ENCODE results near the gene NT5DC4. TPM values are rescaled to one million over a fixed set of nuclear protein-coding genes. Genes with fewer than 3 reads are reported as not detected.

Gene NT5DC4
- total RNA-seq, 1 experiment from 2014 or later, result 0.22 TPM

- POLR2A ChIA-PET, result interaction anchor here (0.7 to 2.1 kb wide), 7 partner anchors 15 to 99 kb away, joined by 3 to 11 read pairs (median 3); partner anchors contain the start of gene SLC20A1
- Histone ChIP-seq H3K79me2 (ENCODE audit: insufficient read depth, low read length) (no peaks in the 10 kb centered on the region), H3K9ac (ENCODE audit: low read length) (peak overlapping the region; percentile 57), H3K4me2 (ENCODE audit: low read length) (peak overlapping the region; percentile 75), H4K20me1 (ENCODE audit: insufficient read depth) (no peaks in the 10 kb centered on the region), H2AFZ (ENCODE audit: low read depth, low read length, poor library complexity, severe bottlenecking) (no peak overlapping the region), H3K9me2 (ENCODE audit: insufficient read depth) (no peaks in the 10 kb centered on the region), H3K9me3 (ENCODE audit: control insufficient read depth in 1 of 2, insufficient read depth in 1 of 2, low read depth in 1 of 2, low read length in 2 of 2) (no peaks in the 10 kb centered on the region), H3K27ac (ENCODE audit: low read depth, low read length) (peak overlapping the region; percentile 37), H3K4me1 (ENCODE audit: control insufficient read depth in 1 of 2, insufficient read depth in 2 of 2, low read length in 2 of 2) (peaks cover 38 to 55% of the 10 kb centered on the region in 2 experiments), H3K4me3 (replicated peaks in 1 of 2; ENCODE audit: low read depth in 1 of 2, low read length in 2 of 2) (no peak overlapping the region), H3K36me3 (ENCODE audit: control insufficient read depth in 1 of 2, insufficient read depth in 2 of 2, low read length in 2 of 2) (no peaks in the 10 kb centered on the region), H3K27me3 (ENCODE audit: insufficient read depth, low read length) (no peaks in the 10 kb centered on the region)
- no peak for DNase-seq (ENCODE audit: low read depth, low spot score)
- BruUV-seq (replicated peaks), result no TSS peak
- RAD21 ChIA-PET (ENCODE audit: low non-redundant PET in 1 of 2, low total read pairs in 2 of 2, uncharacterized antibody in 2 of 2, unreplicated experiment in 2 of 2), result no interaction called here
- CTCF ChIA-PET, result interaction anchor here (0.9 to 1.8 kb wide), 4 partner anchors 13 to 65 kb away, joined by 6 to 14 read pairs (median 8); partner anchors contain the start of gene SLC20A1
- TF ChIP-seq JUND (IDR thresholded peaks at IDR 0.05) (no peak), EZH2 (IDR thresholded peaks at IDR 0.05) (no peak)
- no peak for ATAC-seq
- intact Hi-C loops (cut with micrococcal nuclease), result loop anchor here (1.0 to 2.0 kb wide), 2 partner anchors 45 to 66 kb away; no protein-coding TSS in a partner anchor
Measured at GRCh38 chr2:112691881-112692281, 28.9 kb upstream of the NT5DC4 start.

- Histone ChIP-seq H3K4me3 (replicated peaks in 1 of 2; ENCODE audit: low read depth in 1 of 2, low read length in 2 of 2) (peak overlapping the region in 1 of 2 experiments; percentile 34; a peak in 2 of 4 replicates), H3K4me2 (ENCODE audit: low read length) (peak overlapping the region; percentile 75)
- TF ChIP-seq POLR2AphosphoS5 (IDR thresholded peaks at IDR 0.05; ENCODE audit: low read depth, low read length) (0 out of 2 replicates have a peak, but pooled peaks have one; percentile 17), CTCF (IDR thresholded peaks at IDR 0.05 in 2 of 3, conservative IDR thresholded peaks at IDR 0.05 in 1 of 3; ENCODE audit: borderline replicate concordance in 1 of 3, insufficient read depth in 1 of 3, low read depth in 2 of 3, low read length in 2 of 3) (no peak), ATF3 (IDR thresholded peaks at IDR 0.05) (no peak), MAX (IDR thresholded peaks at IDR 0.05) (peak; percentile 63), ZFX (IDR thresholded peaks at IDR 0.05) (no peak), JUND (IDR thresholded peaks at IDR 0.05) (peak; percentile 65), EGR1 (IDR thresholded peaks at IDR 0.05; ENCODE audit: low read depth) (no peak), ZBTB33 (IDR thresholded peaks at IDR 0.05; ENCODE audit: extremely low read depth, insufficient replicate concordance, low read length) (no peak), SP1 (IDR thresholded peaks at IDR 0.05; ENCODE audit: low read depth) (peak; percentile 49), FOSL1 (IDR thresholded peaks at IDR 0.05; ENCODE audit: low read depth) (peak; percentile 64)
Measured at GRCh38 chr2:112692495-112692911, 28.3 kb upstream of the NT5DC4 start.

More at GRCh38 chr2:112692495-112692911, 28.3 kb upstream of the NT5DC4 start:
- no TSS peak for BruUV-seq (replicated peaks)
- Histone ChIP-seq H3K4me1 (ENCODE audit: control insufficient read depth in 1 of 2, insufficient read depth in 2 of 2, low read length in 2 of 2) (peaks cover 38 to 53% of the 10 kb centered on the region in 2 experiments), H3K79me2 (ENCODE audit: insufficient read depth, low read length) (no peaks in the 10 kb centered on the region), H3K9me3 (ENCODE audit: control insufficient read depth in 1 of 2, insufficient read depth in 1 of 2, low read depth in 1 of 2, low read length in 2 of 2) (no peaks in the 10 kb centered on the region), H3K9me2 (ENCODE audit: insufficient read depth) (no peaks in the 10 kb centered on the region), H3K27me3 (ENCODE audit: insufficient read depth, low read length) (no peaks in the 10 kb centered on the region), H3K27ac (ENCODE audit: low read depth, low read length) (peak overlapping the region; percentile 37), H3K36me3 (ENCODE audit: control insufficient read depth in 1 of 2, insufficient read depth in 2 of 2, low read length in 2 of 2) (no peaks in the 10 kb centered on the region), H4K20me1 (ENCODE audit: insufficient read depth) (no peaks in the 10 kb centered on the region), H3K9ac (ENCODE audit: low read length) (peak overlapping the region; percentile 57), H2AFZ (ENCODE audit: low read depth, low read length, poor library complexity, severe bottlenecking) (no peak overlapping the region)
- ChIA-PET CTCF (interaction anchor here (0.9 to 1.1 kb wide), 3 partner anchors 10 to 66 kb away, joined by 4 to 8 read pairs (median 7); no protein-coding TSS in a partner anchor), RAD21 (ENCODE audit: low non-redundant PET in 1 of 2, low total read pairs in 2 of 2, uncharacterized antibody in 2 of 2, unreplicated experiment in 2 of 2) (interaction anchor here in 1 of 2 experiments (0.9 kb wide), 1 partner anchor 32 kb away, joined by 3 read pairs; no protein-coding TSS in a partner anchor), POLR2A (interaction anchor here (0.7 to 2.1 kb wide), 6 partner anchors 15 to 100 kb away, joined by 3 to 11 read pairs (median 4); partner anchors contain the start of gene SLC20A1)
- intact Hi-C loops (cut with micrococcal nuclease), result no loop called here
- peak; percentile 83 for ATAC-seq
- peak; percentile 85 for DNase-seq (ENCODE audit: low read depth, low spot score)
